DND-41 (cell line): ENCODE measurements around the gene IQGAP1.

ENCODE experiments used
- CTCF ChIP-seq: IDR thresholded peaks from 2 replicates; pipeline ENCODE4 v1.5.1; 2012; ENCODE audit warnings: borderline replicate concordance, low read length, moderate library complexity, mild to moderate bottlenecking; ENCODE audit not compliant: poor library complexity, severe bottlenecking; ENCODE audit errors: extremely low read depth
- EZH2 ChIP-seq: IDR thresholded peaks from 3 replicates; pipeline ENCODE4 v1.6.1; 2012; ENCODE audit warnings: borderline replicate concordance, low read depth, mild to moderate bottlenecking, moderate library complexity, low read length, inconsistent platforms; ENCODE audit not compliant: severe bottlenecking

GRCh38 chr15:90348456-90348855 lies 39.6 kb upstream of the IQGAP1 start:
- TF ChIP-seq CTCF (no peak), EZH2 (no peak)
